SK-N-SH (cell line): ENCODE measurements around the gene EIF2AK2.

Experiments used
- CHD2 ChIP-seq: fragments of 150-350 bp; IDR thresholded peaks from 2 replicates; pipeline ENCODE4 v1.6.1; 2018; ENCODE audit warnings: low read length; ENCODE audit not compliant: partially characterized antibody
- CTCF ChIP-seq: fragments of 200-600 bp; sonication (generic); IDR thresholded peaks from 2 replicates; pipeline ENCODE4 v1.6.1; 2017; ENCODE audit warnings: antibody characterized with exemption, mild to moderate bottlenecking, moderate library complexity
- FOXM1 ChIP-seq: IDR thresholded peaks from 2 replicates; pipeline ENCODE4 v1.4.0; 2012; ENCODE audit warnings: low read depth, mild to moderate bottlenecking
- MAX ChIP-seq: IDR thresholded peaks from 2 replicates; pipeline ENCODE4 v1.4.0; 2012; ENCODE audit warnings: low read depth
- MXI1 ChIP-seq: IDR thresholded peaks from 2 replicates; pipeline ENCODE4 v1.6.1; 2012; ENCODE audit warnings: mild to moderate bottlenecking, low read depth, low read length, improper control_type of control experiment
- NFIC ChIP-seq: IDR thresholded peaks from 2 replicates; pipeline ENCODE4 v1.4.0; 2012; ENCODE audit warnings: borderline replicate concordance
- PBX3 ChIP-seq: IDR thresholded peaks from 2 replicates; pipeline ENCODE4; 2012
- POLR2AphosphoS5 ChIP-seq: IDR thresholded peaks from 2 replicates; pipeline ENCODE4 v1.6.1; 2012; ENCODE audit warnings: low read depth, low read length
- RAD21 ChIP-seq: IDR thresholded peaks from 2 replicates; pipeline ENCODE4 v1.6.1; 2012; ENCODE audit warnings: mild to moderate bottlenecking, low read length
- REST ChIP-seq: IDR thresholded peaks from 2 replicates; pipeline ENCODE4 v1.6.1; 2012; ENCODE audit warnings: mild to moderate bottlenecking, low read depth, low read length, moderate library complexity
- RXRA ChIP-seq: IDR thresholded peaks from 2 replicates; pipeline ENCODE4 v1.4.0; 2012; ENCODE audit warnings: low read depth, mild to moderate bottlenecking, borderline replicate concordance
- SIN3A ChIP-seq: IDR thresholded peaks from 2 replicates; pipeline ENCODE4 v1.6.1; 2012; ENCODE audit warnings: low read depth, mild to moderate bottlenecking, low read length, moderate library complexity, borderline replicate concordance
- SMC3 ChIP-seq: IDR thresholded peaks from 2 replicates; pipeline ENCODE4 v1.6.1; 2012; ENCODE audit warnings: low read depth, low read length, improper control_type of control experiment
- YY1 ChIP-seq: IDR thresholded peaks from 2 replicates; pipeline ENCODE4 v1.4.0; 2012; ENCODE audit warnings: low read depth, mild to moderate bottlenecking

GRCh38 chr2:37102588-37102987, 54.2 kb downstream of the EIF2AK2 start:
- TF ChIP-seq RAD21 (no peak), CTCF (no peak), POLR2AphosphoS5 (no peak), MAX (no peak), YY1 (no peak), PBX3 (no peak), CHD2 (no peak), MXI1 (no peak), SMC3 (no peak), NFIC (no peak), RXRA (no peak), FOXM1 (no peak), REST (no peak), SIN3A (no peak)
